NB4 (cell line): ENCODE results near the gene TBXT.

Experiments
- DNase-seq: peaks from one replicate; pipeline ENCODE4 v3.0.0; 2010; ENCODE audit warnings: low read depth
- H3K4me3 ChIP-seq: one replicate; pipeline ENCODE4 v1.5.1; 2011; ENCODE audit warnings: mild to moderate bottlenecking, low read depth, low read length, moderate library complexity
- CTCF ChIP-seq: IDR thresholded peaks from one replicate; pipeline ENCODE4 v1.5.1; 2012; ENCODE audit warnings: low read depth, low read length
- MAX ChIP-seq: IDR thresholded peaks from 2 replicates; pipeline ENCODE4 v1.6.1; 2011; ENCODE audit warnings: low read depth, low read length
- MYC ChIP-seq: IDR thresholded peaks from 2 replicates; pipeline ENCODE4 v1.6.1; 2011; ENCODE audit warnings: low read depth, low read length
- POLR2A ChIP-seq: IDR thresholded peaks from 2 replicates; pipeline ENCODE4 v1.6.1; 2011; ENCODE audit warnings: mild to moderate bottlenecking; ENCODE audit not compliant: insufficient read length; ENCODE audit errors: extremely low read depth

The TBXT gene

GRCh38 chr6:166174031-166174430 lies 6.4 kb upstream of the TBXT start:
- peak; percentile 49 for DNase-seq
- peak overlapping the region; percentile 53 for H3K4me3 ChIP-seq
- no peak for TF ChIP-seq CTCF
- TF ChIP-seq MYC = no peak
- no peak for TF ChIP-seq MAX
- TF ChIP-seq POLR2A = no peak

- DNase-seq = peak; percentile 93
- TF ChIP-seq MYC = no peak
- TF ChIP-seq MAX = no peak
- TF ChIP-seq CTCF = no peak
- no peak for TF ChIP-seq POLR2A
- H3K4me3 ChIP-seq = peak overlapping the region; percentile 53
These were observed 5.8 kb upstream of the TBXT start for GRCh38 chr6:166173281-166173951.

- TF ChIP-seq CTCF = no peak
- no peak for TF ChIP-seq MYC
- no peak for TF ChIP-seq POLR2A
- TF ChIP-seq MAX = no peak
- no peak for DNase-seq
- no peak overlapping the region for H3K4me3 ChIP-seq
These were observed 4.9 kb upstream of the TBXT start for GRCh38 chr6:166172546-166172945.

GRCh38 chr6:166169549-166170421 lies 2.1 kb upstream of the TBXT start:
- H3K4me3 ChIP-seq = no peak overlapping the region
- TF ChIP-seq POLR2A (no peak), MAX (no peak), MYC (no peak), CTCF (no peak)
- DNase-seq = no peak

GRCh38 chr6:166168616-166169548 lies 1.2 kb upstream of the TBXT start:
- DNase-seq = no peak
- TF ChIP-seq POLR2A = no peak
- no peak for TF ChIP-seq MYC
- TF ChIP-seq CTCF = no peak
- no peak for TF ChIP-seq MAX
- no peak overlapping the region for H3K4me3 ChIP-seq
